Measurements from ENCODE around the gene FZD4.
"Not testable (repeated sequence)": the region's sequence is repeated elsewhere in the genome, so short reads cannot be mapped to it uniquely, and the experiment has no call there.

FZD4 gene

DNA sequence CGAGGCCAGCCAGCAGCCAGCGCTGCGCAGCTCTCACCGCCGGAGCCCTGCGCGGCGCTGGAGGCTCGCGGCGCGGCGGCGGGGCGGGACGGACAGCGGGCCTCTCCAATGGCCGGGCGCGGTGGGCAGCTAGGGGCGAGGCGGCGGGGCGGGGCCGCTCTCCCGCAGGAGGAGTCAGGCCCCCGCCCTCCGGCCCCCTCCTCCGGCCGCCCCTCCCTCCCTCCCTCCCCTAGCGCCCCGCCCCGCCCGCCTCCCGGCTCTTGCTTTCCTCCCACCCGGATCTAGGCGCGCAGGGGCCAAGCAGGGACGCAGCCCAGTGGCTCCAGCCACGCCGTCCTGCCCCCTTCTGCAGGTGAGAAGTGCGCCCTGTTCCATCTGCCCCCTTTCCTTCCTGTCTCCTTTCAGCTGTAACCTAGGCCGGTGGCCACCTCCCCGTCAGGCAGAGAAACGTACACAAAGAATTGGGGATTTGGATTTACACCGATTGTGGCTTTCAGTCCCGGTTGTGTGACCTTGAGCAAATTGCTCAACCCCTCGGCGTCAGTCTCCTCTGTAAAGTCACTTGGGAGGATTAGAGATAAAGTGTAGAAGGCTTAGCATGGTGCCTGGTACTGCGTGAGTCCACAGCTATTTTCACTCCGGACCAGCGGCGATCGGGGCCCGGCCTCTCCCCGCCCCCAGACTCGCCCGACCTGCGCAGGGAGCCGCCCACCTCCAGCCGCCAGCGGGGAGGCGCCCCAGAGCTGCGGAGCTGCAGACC lies at the start of gene FZD4:
Gene FZD4 (minus strand): TSS at position 35 of the 760 bp plus-strand sequence. CDS start 310 bp downstream, outside the sequence.
- DNase-seq (ENCODE audit: low spot score) = peak; percentile 69

DNA sequence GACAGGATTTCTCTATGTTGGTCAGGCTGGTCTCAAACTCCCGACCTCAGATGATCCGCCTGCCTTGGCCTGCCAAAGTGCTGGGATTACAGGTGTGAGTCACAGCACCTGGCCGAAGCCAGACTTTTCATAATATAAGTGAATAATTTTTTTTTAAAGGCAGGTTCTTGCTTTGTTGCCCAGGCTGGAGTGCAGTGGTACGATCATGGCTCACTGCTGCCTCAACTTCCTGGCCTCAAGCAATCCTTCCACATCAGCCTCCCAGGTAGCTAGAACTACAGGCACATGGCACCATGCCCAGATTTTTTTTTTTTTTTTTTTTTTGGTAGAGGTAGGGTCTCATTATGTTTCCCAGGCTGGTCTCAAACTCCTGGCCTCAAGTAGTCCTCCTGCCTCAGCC lies 49.1 kb upstream of the FZD4 start:
- DNase-seq (ENCODE audit: low spot score) = not testable (repeated sequence)

DNA sequence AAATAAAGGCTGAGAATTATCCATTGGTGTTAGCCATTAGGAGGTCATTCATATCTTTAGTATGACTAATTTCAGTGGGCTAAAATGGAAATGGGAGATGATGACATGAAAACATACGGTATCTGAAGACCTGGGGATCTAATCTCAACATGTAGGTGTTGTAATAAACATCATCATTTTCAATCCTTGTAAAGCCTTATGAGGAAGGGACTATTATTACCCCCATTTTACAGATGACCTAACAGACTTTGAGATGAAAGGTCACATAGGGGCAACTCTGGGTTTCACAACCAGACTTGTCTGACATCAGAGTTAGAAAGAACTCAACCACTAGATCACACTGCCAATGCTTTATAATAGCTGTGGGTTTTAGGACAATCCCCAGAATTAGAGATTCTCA lies 47.7 kb upstream of the FZD4 start:
- DNase-seq (ENCODE audit: low spot score) = no peak

DNA sequence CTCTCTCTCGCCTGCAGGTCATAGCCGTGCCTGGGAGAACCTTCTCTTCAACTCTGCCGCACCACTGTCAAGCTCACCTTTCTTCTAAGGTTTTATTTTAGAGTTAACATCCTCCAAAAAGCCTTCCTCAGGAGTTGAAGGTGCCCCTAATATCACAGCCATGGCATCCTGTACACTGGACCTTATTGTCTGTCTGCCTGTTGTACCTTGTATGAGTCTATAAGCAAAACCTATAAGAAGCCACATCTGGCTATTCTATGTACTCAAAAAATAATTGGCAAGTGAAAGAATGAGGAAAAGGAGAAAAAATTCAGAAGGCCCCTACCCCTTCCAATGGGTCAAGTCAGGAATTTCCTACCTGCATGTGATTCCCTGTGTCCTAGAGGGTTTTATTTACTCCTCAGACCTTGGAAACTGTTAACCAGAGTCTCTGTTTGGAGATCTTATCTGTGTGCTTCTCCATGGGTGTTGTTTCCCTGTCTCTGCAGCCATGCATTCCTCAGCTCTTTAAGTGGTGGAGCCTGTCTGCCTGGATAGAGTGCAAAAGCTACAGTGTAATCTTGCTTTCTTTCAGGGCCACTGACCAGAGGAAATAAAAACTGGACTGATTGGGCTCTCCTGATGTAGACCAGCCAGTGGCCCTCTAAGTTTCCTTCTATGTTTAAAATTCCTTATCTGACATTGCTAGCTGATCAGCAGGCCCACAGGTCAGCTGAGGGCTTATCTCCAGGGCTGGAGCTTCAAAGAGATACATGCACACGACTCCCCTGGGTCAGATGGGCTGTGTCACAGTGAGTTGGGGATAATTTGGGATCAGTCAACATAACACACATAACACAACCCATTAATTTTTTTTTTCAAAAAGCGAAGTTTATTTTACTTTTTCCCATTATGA lies 44.9 kb upstream of the FZD4 start:
- DNase-seq (ENCODE audit: low spot score) = no peak

DNA sequence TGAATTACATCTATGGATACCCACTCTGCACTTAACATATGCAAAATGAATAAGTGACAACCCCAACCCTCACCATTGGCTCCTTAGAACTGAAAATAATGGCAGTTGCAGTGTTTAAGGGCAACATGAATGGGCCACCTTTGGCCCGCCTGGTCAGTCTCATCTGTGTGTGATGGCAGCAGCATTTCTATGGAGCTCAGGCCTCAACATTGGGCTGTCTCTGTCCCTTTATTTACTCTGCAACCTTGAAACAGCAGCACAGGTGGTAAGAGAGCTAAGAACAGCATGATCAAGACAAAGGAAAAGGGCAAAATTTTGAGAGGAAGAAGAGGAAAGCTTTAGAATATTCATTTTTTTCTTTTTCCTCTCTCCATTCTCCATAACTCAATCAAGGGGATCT lies 44.2 kb upstream of the FZD4 start:
- no peak for DNase-seq (ENCODE audit: low spot score)

DNA sequence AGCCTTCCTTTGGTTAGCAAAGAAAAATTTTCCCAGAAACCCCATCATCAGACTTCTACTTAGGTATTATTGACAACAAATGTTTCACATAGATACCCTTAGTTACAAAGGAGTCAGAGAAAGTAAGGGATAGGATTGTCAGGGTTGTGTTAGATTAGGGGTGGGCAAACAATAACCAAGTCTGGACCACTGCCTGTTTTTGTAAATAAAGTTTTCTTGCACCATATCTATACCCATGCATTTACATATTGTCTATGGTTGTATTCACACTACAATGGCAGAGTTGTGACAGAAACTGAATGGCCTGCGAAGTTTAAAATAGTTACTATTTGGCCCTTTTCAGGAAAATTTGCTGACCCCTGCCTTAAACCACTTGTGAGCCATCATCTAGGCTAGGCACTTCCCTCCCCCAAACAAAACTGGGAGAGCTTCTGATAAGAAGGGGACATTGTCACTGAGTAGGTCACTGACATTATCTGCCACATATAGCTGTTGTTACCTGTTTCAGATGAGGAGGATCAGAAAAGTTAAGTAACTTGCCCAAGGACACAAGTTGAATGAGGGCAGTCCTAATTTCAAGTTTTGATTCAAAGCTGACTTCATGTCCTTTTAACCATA lies 41.9 kb upstream of the FZD4 start:
- DNase-seq (ENCODE audit: low spot score) = no peak

DNA sequence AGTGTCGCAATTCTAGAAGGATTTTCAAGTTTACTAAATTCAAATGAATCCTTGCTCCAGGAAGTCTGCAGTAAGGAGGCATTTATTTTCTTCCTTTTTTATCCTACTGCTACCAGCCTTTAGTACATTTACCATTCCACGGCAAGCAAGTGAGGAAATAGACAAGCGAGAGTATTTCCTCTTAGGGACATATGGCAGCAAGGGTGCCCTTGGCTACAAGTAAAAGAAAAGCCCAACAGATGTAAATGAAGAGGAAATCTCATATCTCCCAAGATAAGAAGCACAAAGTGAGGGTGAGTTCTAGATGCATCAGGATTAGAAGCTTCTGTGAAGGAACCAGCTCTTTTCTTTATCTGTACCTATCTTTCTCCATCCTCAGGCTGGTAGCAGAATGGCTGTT lies 37.8 kb upstream of the FZD4 start:
- no peak for DNase-seq (ENCODE audit: low spot score)

DNA sequence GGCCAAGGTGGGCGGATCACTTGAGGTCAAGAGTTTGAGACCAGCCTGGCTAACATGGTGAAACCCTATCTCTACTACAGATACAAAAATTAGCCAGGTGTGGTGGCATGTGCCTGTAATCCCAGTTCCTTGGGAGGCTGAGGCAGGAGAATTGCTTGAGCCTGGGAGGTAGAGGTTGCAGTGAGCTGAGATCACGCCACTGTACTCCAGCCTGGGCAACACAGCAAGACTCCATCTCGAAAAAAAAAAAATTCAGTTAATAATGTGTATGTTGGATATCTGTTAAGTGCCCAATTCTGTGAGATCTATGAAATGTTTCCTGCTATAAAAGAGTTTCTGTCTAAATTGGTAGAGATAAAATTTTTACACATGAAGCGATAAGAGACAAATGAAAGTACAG lies 37.1 kb upstream of the FZD4 start:
- not testable (repeated sequence) for DNase-seq (ENCODE audit: low spot score)

DNA sequence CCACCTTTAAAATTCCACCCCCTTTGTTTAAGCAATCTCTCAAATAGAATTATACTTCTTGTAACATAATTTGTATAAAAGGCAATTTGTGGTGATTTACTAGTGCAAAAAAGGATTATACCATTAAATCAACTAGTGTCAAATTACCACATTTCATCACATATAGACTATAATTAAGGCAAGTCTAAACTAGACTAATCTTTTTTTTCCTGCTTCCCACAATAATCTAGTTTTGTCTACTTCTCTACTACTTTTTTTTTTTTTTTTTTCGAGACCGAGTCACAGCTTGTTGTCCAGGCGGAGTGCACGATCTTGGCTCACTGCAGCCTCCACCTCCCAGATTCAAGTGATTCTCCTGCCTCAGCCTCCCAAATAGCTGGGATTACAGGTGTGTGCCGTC lies 36.1 kb upstream of the FZD4 start:
- no peak for DNase-seq (ENCODE audit: low spot score)

DNA sequence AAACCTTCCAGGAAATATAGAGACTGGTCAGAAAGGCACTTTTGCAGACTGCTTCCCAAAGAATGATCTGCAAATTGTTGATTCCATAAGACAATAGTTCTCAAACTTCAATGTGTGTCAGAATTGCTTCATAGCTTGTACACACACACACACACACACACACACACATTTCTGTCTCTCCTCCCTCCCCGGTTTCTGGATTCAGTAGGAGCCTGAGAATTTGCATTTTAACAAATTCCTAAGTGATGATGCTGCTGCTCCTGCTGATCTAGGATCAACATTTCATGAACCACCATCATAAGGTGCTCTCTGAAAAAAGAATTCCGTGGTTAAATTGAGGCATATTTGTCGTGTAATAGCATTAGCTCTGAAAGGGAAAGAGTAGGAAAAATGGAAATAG lies 35.3 kb upstream of the FZD4 start:
- no peak for DNase-seq (ENCODE audit: low spot score)

DNA sequence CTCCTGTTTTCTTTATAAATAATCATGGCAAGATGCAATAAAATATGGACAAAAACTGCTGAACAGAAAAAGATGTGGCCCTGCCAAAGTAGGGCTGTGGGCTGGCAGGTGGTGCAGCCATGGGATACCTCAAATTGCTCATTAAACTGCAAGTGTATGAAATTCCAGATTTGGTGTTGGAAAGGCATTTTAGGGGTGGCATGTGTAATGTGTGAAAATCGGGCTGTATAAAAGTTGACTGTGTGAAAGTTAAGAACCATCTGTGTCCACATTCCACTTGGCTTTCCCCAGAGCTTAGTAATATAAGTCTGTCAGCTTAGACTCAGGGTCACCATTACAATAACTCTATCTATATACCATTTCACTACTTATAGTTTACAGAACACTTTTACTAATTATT lies 34.8 kb upstream of the FZD4 start:
- DNase-seq (ENCODE audit: low spot score) = no peak

DNA sequence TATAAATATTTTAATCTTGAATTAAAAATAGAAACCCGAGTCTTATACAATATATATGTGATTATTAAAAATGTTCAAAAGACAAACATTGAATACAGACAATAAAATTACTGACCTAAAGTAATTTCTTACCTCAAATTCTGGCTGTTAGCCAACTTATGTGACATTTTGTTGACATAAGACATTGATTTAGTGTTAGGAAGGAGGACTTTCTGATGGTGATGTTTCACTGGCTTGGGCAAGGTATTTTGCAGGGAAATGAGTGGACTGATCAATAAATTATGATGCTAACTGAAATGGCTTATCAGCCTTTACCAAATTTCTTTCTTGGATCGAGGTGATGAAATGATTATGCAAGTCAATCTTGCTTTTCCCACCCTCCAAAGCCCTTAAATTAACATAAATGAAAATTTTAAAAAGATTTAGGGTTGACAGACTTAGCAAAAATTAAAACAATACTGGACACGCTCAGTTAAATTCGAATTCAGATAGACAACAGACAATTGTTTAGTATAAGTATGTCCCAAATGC lies 33.2 kb upstream of the FZD4 start:
- no peak for DNase-seq (ENCODE audit: low spot score)

DNA sequence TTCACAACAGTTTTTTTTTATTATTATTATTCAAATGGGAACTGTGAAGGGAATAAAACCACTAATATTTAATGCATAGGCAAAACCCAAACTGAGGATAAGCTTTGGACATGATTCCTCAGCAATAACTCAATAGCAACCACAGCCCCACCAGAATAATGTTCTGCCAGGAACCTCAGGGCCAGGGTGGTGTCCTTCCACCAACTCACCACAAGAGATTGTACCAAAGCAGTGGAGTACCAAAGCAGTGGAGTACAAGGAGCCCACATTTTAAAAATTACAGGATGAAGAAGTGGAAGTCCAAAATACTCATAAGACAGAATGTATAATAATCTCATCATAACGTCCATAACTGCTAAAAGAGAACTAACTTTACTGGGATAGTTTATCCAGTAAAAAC lies 32.5 kb upstream of the FZD4 start:
- no peak for DNase-seq (ENCODE audit: low spot score)

DNA sequence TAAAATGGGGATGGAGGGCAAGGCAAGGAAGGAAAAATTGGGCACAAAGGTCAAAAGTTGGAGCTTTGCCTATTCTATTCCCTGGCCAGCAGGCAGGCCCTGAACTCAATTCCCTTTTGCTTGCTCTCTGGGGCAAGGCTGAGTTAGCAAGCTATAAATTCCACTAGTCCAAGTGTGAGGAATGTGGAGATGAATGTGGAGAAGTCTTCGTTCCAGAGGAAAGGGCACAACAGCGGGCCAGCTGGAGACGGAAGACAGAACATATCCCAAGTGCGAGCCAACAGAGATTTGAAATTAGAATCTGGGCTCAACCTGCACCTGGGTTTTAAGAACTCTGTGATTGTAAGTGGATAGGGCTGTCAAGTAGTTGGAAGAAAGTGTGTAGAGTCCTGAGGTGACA lies 29.5 kb upstream of the FZD4 start:
- DNase-seq (ENCODE audit: low spot score) = no peak

DNA sequence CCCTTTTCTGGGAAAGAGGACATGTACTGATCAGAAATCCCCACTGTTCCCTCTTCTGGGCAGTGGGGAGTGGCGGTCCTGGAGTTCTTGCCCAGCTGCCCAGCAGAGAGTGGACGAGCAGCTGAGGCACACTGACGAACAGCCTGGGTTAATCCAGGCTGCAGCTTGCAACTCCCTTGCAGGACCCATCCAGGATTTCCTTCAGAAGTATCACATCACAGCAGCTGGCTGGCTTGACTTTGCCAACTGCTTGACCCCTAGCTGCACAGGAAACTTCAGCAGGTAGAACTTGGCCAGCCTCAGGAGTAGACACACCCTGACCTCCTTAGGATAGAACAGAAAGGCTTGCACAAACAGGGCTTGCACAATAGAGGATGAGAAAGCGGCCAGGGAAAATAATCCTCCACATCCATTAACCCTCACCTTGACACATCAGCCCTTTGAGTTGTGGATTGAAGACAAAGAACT lies 27.9 kb upstream of the FZD4 start:
- no peak for DNase-seq (ENCODE audit: low spot score)

DNA sequence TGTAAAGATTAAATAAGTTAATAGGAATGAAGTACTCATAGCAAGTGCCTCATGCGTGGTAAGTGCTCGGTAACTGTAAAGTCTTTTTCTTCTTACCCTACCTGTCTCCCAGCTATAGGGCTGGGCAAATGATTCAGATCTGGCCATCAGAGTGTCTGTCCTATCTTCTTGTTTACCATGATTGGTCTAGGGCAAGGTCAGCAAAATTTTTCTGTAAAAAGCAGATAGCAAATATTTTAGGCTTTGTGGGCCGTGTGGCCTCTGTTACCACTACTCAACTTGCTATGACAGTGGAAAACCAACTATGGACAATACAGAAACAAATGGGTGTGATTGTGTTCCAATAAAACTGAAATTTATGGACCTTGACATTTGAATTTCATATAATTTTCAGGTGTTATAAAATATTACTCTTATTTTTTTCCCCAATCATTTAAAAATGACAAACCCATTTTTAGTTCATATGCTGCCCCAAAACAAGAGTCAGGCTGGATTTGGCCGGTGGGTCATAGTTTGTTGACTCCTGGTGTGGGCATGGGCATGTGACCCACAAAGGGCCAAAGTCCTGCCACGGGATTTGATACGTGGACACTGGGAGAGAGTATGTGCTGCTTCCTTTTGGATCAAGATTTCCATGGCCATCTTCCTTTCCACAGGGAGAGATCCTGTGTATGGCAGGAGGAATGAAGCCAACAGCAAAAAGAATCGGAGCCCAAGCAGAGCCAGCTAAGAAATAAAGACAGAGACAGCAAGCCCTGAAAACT lies 26.8 kb upstream of the FZD4 start:
- no peak for DNase-seq (ENCODE audit: low spot score)

DNA sequence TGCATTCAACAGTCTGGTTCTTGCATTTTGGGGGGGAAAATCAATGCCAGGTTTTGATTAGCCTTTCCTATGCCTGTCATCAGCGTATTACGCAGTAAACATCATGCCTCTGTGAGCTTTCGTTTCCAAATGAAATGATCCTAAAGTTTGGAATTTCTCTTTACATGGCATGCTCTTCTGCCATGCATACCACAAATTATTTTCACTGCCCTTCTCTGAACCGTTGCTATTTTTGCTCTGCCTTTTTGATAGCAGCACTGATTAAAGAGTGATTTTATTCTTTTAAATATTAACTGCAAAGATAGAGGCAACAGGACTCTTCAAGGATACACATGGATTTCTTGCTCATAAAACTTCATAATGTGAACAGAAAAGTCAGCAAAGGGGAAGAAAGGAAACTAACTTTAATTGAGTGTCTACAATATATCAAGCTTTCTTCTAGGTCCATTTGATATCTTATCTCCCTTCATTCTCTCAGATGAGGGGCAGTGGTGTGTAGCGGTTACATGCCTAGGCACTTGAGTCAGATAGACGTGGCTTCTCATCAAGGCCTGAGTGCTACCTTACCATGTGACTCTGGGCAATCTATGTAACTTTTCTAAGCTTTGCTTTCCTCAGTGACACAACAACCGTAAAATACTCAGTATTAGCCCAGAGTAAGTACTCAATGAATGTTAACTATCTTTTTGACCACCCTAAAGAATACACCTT lies 25.0 kb upstream of the FZD4 start:
- DNase-seq (ENCODE audit: low spot score) = no peak

DNA sequence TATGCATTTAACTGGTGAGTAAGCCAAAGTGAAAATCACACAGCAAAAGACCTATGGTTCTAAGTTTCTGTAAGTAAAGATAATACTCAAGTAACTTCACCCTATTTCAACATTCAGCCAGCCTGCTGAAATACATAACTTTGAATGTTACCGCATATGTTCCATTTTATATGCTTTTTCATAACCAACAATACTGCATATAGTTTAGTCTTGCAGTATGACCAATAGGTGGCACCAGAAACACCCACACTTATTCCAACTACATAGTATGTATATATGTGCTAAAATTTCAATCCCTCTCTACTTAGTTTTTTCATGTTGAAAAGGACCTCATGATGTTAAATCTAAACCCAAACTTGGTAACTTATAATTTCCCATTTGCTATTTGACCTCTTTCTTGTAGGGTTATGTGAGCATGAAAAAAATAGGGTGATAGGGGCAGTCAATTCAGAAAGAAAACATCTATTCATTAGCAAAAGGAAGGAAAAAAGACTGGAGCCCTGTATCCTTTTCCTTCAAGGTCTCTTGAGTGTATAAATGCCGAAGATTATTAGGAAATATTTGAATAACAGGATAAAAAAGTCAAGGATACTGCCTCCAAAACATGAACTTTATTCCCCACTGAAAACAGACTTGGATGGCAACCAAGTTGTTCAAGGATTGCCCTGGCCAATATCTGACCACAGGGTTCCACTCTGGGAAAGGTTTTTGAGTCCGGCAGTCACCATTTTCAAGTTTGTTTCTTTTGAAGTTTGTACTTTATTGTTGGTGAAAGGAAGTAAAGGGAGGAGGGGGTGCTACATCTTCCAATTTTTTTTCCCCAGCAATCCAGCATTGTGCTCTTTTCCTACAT lies 23.8 kb upstream of the FZD4 start:
- no peak for DNase-seq (ENCODE audit: low spot score)

DNA sequence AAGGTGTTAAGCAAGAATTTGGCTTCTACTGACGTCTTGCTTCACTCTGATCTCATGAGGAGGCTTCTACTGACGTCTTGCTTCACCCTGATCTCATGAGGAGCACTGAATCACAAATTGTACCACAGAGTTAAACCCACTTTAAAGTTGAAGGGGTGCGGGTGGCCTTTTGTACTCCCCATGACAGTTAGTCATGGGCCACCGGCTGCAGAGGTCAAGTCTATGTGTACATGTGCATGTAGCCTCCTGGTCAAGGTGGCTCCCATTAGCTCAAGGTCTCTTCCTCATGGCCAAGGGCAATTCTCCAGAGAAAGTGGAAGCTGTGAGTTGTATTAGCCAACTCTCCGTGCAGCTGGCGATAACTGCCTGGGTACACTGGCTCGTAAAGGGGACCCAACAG lies 23.1 kb upstream of the FZD4 start:
- DNase-seq (ENCODE audit: low spot score) = no peak

DNA sequence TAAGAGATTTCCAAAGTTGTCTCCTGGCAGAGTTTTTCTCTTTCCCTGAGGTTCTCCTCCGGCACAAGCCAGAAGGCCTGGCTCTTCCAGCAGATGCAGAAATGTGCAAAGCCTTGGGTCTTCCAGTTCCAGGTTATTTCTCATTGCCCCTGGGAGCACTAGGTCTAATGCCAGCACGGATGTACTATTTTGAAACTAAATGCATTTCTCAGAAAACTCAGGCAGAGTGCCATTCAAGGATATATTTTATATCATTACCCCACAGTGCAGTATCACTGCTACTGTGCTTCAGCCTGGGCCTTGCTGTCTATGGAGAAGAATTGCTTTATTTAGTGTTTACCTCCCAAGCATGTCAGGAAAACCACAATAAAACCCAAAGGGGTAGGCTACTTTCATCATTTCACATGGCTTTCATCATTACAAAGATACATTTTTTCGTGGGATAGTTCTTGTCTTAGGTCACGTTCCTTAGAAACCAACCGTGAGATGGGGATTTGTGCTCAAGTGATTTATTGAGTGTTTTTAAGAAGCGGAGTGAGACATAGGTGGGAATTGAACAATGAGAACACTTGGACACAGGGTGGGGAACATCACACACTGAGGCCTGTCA lies 22.4 kb upstream of the FZD4 start:
- DNase-seq (ENCODE audit: low spot score) = no peak
